K562 (cell line): ENCODE results near the gene TCF4.

Experiments used
- HMGN3 ChIP-seq: IDR thresholded peaks from 2 replicates; pipeline ENCODE4 v1.6.1; 2011; ENCODE audit warnings: borderline replicate concordance, low read depth, mild to moderate bottlenecking, mixed read lengths, low read length; ENCODE audit not compliant: insufficient read length; ENCODE audit errors: extremely low read depth
- SP1 ChIP-seq: sonication (generic); formaldehyde crosslinking; IDR thresholded peaks from 2 replicates; pipeline ENCODE4 v1.8.1; 2022; ENCODE audit warnings: mild to moderate bottlenecking, missing genetic modification reagents

- TF ChIP-seq HMGN3 = no peak
- TF ChIP-seq SP1 (CRISPR knock-in tag) = no peak
Measured at GRCh38 chr18:55243857-55244256, 344.1 kb downstream of the TCF4 start.
